Stomach (tissue), 9 donors: Measurements from ENCODE around the gene ROBO3. TPM values are rescaled to one million over a fixed set of nuclear protein-coding genes. Genes with fewer than 3 reads are reported as not detected.

Source experiments
- DNase-seq, 2 donors: peaks; one replicate each; pipeline versions ENCODE4 v3.0.0 to v3.0.0-alpha.2; 2013 to 2019
- H3K27ac ChIP-seq, 5 donors: fragments of 200-600 bp in 4 of 5; sonication (generic) in 4 of 5; one replicate each; pipeline ENCODE4 v1.5.1; 2013 to 2019; ENCODE audit warnings: mild to moderate bottlenecking in 1 of 5, moderate library complexity in 1 of 5
- H3K27me3 ChIP-seq, 3 donors: fragments of 200-600 bp; sonication (generic); one replicate each; pipeline ENCODE4 v1.5.1; 2017 to 2019; ENCODE audit warnings: mixed run types in 1 of 3
- H3K36me3 ChIP-seq, 4 donors: fragments of 200-600 bp; sonication (generic); 1 replicate in 3 of 4; 2 replicates in 1 of 4; pipeline ENCODE4 v1.5.1; 2016 to 2019
- H3K4me1 ChIP-seq, 4 donors: fragments of 200-600 bp; sonication (generic); one replicate each; pipeline ENCODE4 v1.5.1; 2016 to 2019
- H3K4me3 ChIP-seq, 4 donors: fragments of 200-600 bp; sonication (generic) in 3 of 4; one replicate each; pipeline ENCODE4 v1.5.1; 2016 to 2019; ENCODE audit warnings: mild to moderate bottlenecking in 1 of 4
- H3K9me3 ChIP-seq, 4 donors: fragments of 200-600 bp; sonication (generic); one replicate each; pipeline ENCODE4 v1.5.1; 2016 to 2019
- CTCF ChIP-seq, 7 experiments: fragments of 450-650 bp in 4 of 7; fragments of 200-600 bp in 3 of 7; sonication (generic) in 3 of 7; IDR thresholded peaks; one replicate each; pipeline ENCODE4 v1.5.1; 2016 to 2019; ENCODE audit warnings: antibody characterized with exemption in 7 of 7, control low read depth in 2 of 7, mild to moderate bottlenecking in 1 of 7
- EP300 ChIP-seq: sonication (generic); formaldehyde crosslinking; IDR thresholded peaks from one replicate; pipeline ENCODE4 v1.6.1; 2017; ENCODE audit warnings: antibody characterized with exemption
- POLR2A ChIP-seq, 4 donors: fragments of 450-650 bp; IDR thresholded peaks; one replicate each; pipeline ENCODE4 v1.6.1; 2016; ENCODE audit warnings: antibody characterized with exemption in 4 of 4, control low read depth in 2 of 4, mild to moderate bottlenecking in 1 of 4, moderate library complexity in 1 of 4
- POLR2AphosphoS5 ChIP-seq, 3 donors: sonication (generic); formaldehyde crosslinking; IDR thresholded peaks; one replicate each; pipeline ENCODE4 v1.6.1; 2016; ENCODE audit warnings: antibody characterized with exemption in 3 of 3
- WGBS, 5 donors: extraction: QIAGEN DNeasy Blood & Tissue Kit in 3 of 5; methylation state at CpG; one replicate each; pipeline versions ENCODE4 v1.1.5 to v1.1.7; 2013 to 2018; 5-methylcytosine and 5-hydroxymethylcytosine counted together
- intact Hi-C: fragments of 100-400 bp; cut with DNase I; formaldehyde crosslinking; loops from one replicate; pipeline ENCODE4 v1.15.1; 2023; ENCODE audit warnings: low total_unique reads
- polyA plus RNA-seq, 3 donors: library from polyadenylated mRNA; stranded (reverse); fragments of 200-250 nt; gene quantifications; one replicate each; pipeline ENCODE4 v1.2.3, GENCODE V29; 2013
- total RNA-seq, 5 donors: library from RNA; depleted of rRNA; stranded (reverse); fragments of >200 nt; gene quantifications; one replicate each; pipeline versions ENCODE4 v1.1.0 to v1.2.3, GENCODE V29; 2014 to 2016
- donor health status: healthy with polysubstance abuse.
- donor health status: Bipolar disorder and iron deficiency.
- donor health status: healthy.

ROBO3 gene
- total and polyA plus RNA-seq, 8 donors = 1.7 to 39.1 (median 5.1) TPM; not detected in 1

GRCh38 chr11:124892146-124892545 is 26.9 kb downstream of the ROBO3 start:
- TF ChIP-seq POLR2AphosphoS5 (IDR thresholded peaks at IDR 0.05) (no peak), EP300 (no peak), POLR2A (IDR thresholded peaks at IDR 0.05) (no peak), CTCF (IDR thresholded peaks at IDR 0.05) (no peak)
- Histone ChIP-seq H3K27me3 (peaks cover 0 to 10% (median 0%) of the 10 kb centered on the region in 3 donors), H3K9me3 (no peaks in the 10 kb centered on the region), H3K4me3 (no peak overlapping the region), H3K36me3 (no peaks in the 10 kb centered on the region), H3K4me1 (peaks cover 0 to 7% (median 3%) of the 10 kb centered on the region in 4 donors), H3K27ac (peak overlapping the region in 1 of 5 donors; percentile 12)
- WGBS, 5 donors = 72 to 88% (median 83%) methylated on average over 2 of the region's 2 CpGs
- DNase-seq = peak in 1 of 2 donors; percentile 4
- intact Hi-C loops = no loop called here

GRCh38 chr11:124892750-124893454 is 27.7 kb downstream of the ROBO3 start:
- 66 to 81% (median 81%) methylated on average over 9 of the region's 9 CpGs for WGBS, 5 donors
- H3K4me1 ChIP-seq = peaks cover 0 to 7% (median 3%) of the 10 kb centered on the region in 4 donors
- peaks cover 0 to 5% (median 4%) of the 10 kb centered on the region in 3 donors for H3K27me3 ChIP-seq
- H3K9me3 ChIP-seq = no peaks in the 10 kb centered on the region
- no peak overlapping the region for H3K4me3 ChIP-seq
- intact Hi-C loops = no loop called here
- TF ChIP-seq POLR2A (IDR thresholded peaks at IDR 0.05) (no peak), POLR2AphosphoS5 (IDR thresholded peaks at IDR 0.05) (no peak), EP300 (no peak), CTCF (IDR thresholded peaks at IDR 0.05) (no peak)
- no peaks in the 10 kb centered on the region for H3K36me3 ChIP-seq
- peak in 1 of 2 donors; percentile 18 for DNase-seq
- peak overlapping the region in 2 of 5 donors; percentile 29 to 54 for H3K27ac ChIP-seq

GRCh38 chr11:124893781-124894401 is 28.7 kb downstream of the ROBO3 start:
- TF ChIP-seq POLR2AphosphoS5 (IDR thresholded peaks at IDR 0.05) (no peak), POLR2A (IDR thresholded peaks at IDR 0.05) (no peak), EP300 (no peak), CTCF (IDR thresholded peaks at IDR 0.05) (no peak)
- Histone ChIP-seq H3K4me3 (no peak overlapping the region), H3K4me1 (peaks cover 0 to 7% (median 5%) of the 10 kb centered on the region in 4 donors), H3K27me3 (peaks cover 0 to 5% (median 4%) of the 10 kb centered on the region in 3 donors), H3K27ac (no peak overlapping the region), H3K36me3 (no peaks in the 10 kb centered on the region), H3K9me3 (no peaks in the 10 kb centered on the region)
- intact Hi-C loops = no loop called here
- WGBS, 5 donors = 83 to 86% (median 84%) methylated on average over 10 to 14 of the region's 14 CpGs
- DNase-seq = no peak

GRCh38 chr11:124894606-124895430 is 29.6 kb downstream of the ROBO3 start:
- 56 to 76% (median 69%) methylated on average over 2 to 4 of the region's 4 CpGs for WGBS, 5 donors
- no peaks in the 10 kb centered on the region for H3K9me3 ChIP-seq
- peak overlapping the region in 2 of 4 donors; percentile 7 to 28 for H3K4me3 ChIP-seq
- H3K27ac ChIP-seq = peak overlapping the region in 2 of 5 donors; percentile 69 to 77
- H3K4me1 ChIP-seq = peaks cover 0 to 9% (median 5%) of the 10 kb centered on the region in 4 donors
- H3K36me3 ChIP-seq = no peaks in the 10 kb centered on the region
- TF ChIP-seq EP300 = no peak
- no peak for TF ChIP-seq POLR2AphosphoS5 (IDR thresholded peaks at IDR 0.05)
- no peak for TF ChIP-seq CTCF (IDR thresholded peaks at IDR 0.05)
- TF ChIP-seq POLR2A (IDR thresholded peaks at IDR 0.05) = no peak
- intact Hi-C loops = no loop called here
- no peak for DNase-seq
- peaks cover 0 to 5% (median 4%) of the 10 kb centered on the region in 3 donors for H3K27me3 ChIP-seq
